Urothelium cell line (cell line): ENCODE results near the gene GPR107.

Source experiments
- DNase-seq: peaks from one replicate; pipeline ENCODE4 v3.0.0; 2011; ENCODE audit warnings: low spot score, mixed read lengths
- FAIRE-seq: peaks from 2 replicates; lab custom pipeline; 2011; peaks lifted over from hg19 to GRCh38; lab: Jason Lieb, UNC

GPR107 gene

GRCh38 chr9:130128733-130129431, 75.2 kb downstream of the GPR107 start:
- peak; percentile 37 for DNase-seq
- no peak for FAIRE-seq

- FAIRE-seq, result no peak
Observed at GRCh38 chr9:130129432-130130061, 75.8 kb downstream of the GPR107 start.

GRCh38 chr9:130132746-130133145, 79.0 kb downstream of the GPR107 start:
- FAIRE-seq, result no peak
- no peak for DNase-seq

More at GRCh38 chr9:130129432-130130061, 75.8 kb downstream of the GPR107 start:
- no peak for DNase-seq

- FAIRE-seq, result no peak
- no peak for DNase-seq
Observed at GRCh38 chr9:130137081-130137640, 83.5 kb downstream of the GPR107 start.

GRCh38 chr9:130137641-130138081, 84.0 kb downstream of the GPR107 start:
- DNase-seq (no peak), FAIRE-seq (no peak)

- peak; percentile 32 for FAIRE-seq
- peak; percentile 83 for DNase-seq
Observed at GRCh38 chr9:130138171-130138653, 84.5 kb downstream of the GPR107 start.

- DNase-seq (peak; percentile 62), FAIRE-seq (no peak)
Observed at GRCh38 chr9:130138791-130139190, 85.1 kb downstream of the GPR107 start.

- FAIRE-seq, result no peak
- DNase-seq, result no peak
Observed at GRCh38 chr9:130139251-130139650, 85.5 kb downstream of the GPR107 start.

GRCh38 chr9:130140706-130141105, 87.0 kb downstream of the GPR107 start:
- no peak for DNase-seq

GRCh38 chr9:130142056-130142455, 88.3 kb downstream of the GPR107 start:
- no peak for DNase-seq
- FAIRE-seq, result no peak

More at GRCh38 chr9:130140706-130141105, 87.0 kb downstream of the GPR107 start:
- FAIRE-seq, result no peak

GRCh38 chr9:130142641-130143040, 88.9 kb downstream of the GPR107 start:
- DNase-seq (no peak), FAIRE-seq (no peak)

GRCh38 chr9:130143279-130143893, 89.7 kb downstream of the GPR107 start:
- FAIRE-seq (no peak), DNase-seq (no peak)

- DNase-seq, result peak; percentile 48
Observed at GRCh38 chr9:130143958-130144366, 90.3 kb downstream of the GPR107 start.

GRCh38 chr9:130144703-130145102, 91.0 kb downstream of the GPR107 start:
- FAIRE-seq, result no peak
- no peak for DNase-seq

More at GRCh38 chr9:130143958-130144366, 90.3 kb downstream of the GPR107 start:
- no peak for FAIRE-seq

GRCh38 chr9:130145658-130146057, 92.0 kb downstream of the GPR107 start:
- no peak for DNase-seq
- no peak for FAIRE-seq

- FAIRE-seq (no peak), DNase-seq (no peak)
Observed at GRCh38 chr9:130147198-130147597, 93.5 kb downstream of the GPR107 start.

- DNase-seq, result no peak
- FAIRE-seq, result no peak
Observed at GRCh38 chr9:130147910-130148309, 94.2 kb downstream of the GPR107 start.

- no peak for FAIRE-seq
- no peak for DNase-seq
Observed at GRCh38 chr9:130149031-130149430, 95.3 kb downstream of the GPR107 start.

- no peak for FAIRE-seq
- no peak for DNase-seq
Observed at GRCh38 chr9:130149654-130150286, 96.1 kb downstream of the GPR107 start.

GRCh38 chr9:130150779-130151382, 97.2 kb downstream of the GPR107 start:
- no peak for FAIRE-seq
- DNase-seq, result no peak
